GDM1 (cell line): ENCODE data around the gene HGFAC.

Experiments used
- DNase-seq: peaks from one replicate; lab custom pipeline; 2025; lab: John Stamatoyannopoulos, UW

HGFAC gene

GRCh38 chr4:3486541-3487540, 45.1 kb downstream of the HGFAC start:
- no peak for DNase-seq

- no peak for DNase-seq
These were observed 46.1 kb downstream of the HGFAC start for GRCh38 chr4:3487861-3488260.

GRCh38 chr4:3488820-3489219, 47.1 kb downstream of the HGFAC start:
- no peak for DNase-seq

- no peak for DNase-seq
These were observed 47.7 kb downstream of the HGFAC start for GRCh38 chr4:3489451-3489962.

- no peak for DNase-seq
These were observed 50.1 kb downstream of the HGFAC start for GRCh38 chr4:3491681-3492405.

GRCh38 chr4:3492741-3493719, 51.3 kb downstream of the HGFAC start:
- no peak for DNase-seq

- no peak for DNase-seq
These were observed 52.1 kb downstream of the HGFAC start for GRCh38 chr4:3493720-3494461.

- DNase-seq = no peak
These were observed 52.7 kb downstream of the HGFAC start for GRCh38 chr4:3494462-3494871.

GRCh38 chr4:3495204-3495975, 53.6 kb downstream of the HGFAC start:
- DNase-seq = no peak

GRCh38 chr4:3496021-3496420, 54.3 kb downstream of the HGFAC start:
- DNase-seq = no peak

- no peak for DNase-seq
These were observed 55.3 kb downstream of the HGFAC start for GRCh38 chr4:3497095-3497494.

GRCh38 chr4:3497523-3498389, 56.0 kb downstream of the HGFAC start:
- DNase-seq = no peak

- no peak for DNase-seq
These were observed 56.6 kb downstream of the HGFAC start for GRCh38 chr4:3498407-3498806.
